ENCODE data around the gene MAN2A2. TPM values are rescaled to one million over a fixed set of nuclear protein-coding genes. Genes with fewer than 3 reads are reported as not detected.
"Not testable (repeated sequence)": the region's sequence is repeated elsewhere in the genome, so short reads cannot be mapped to it uniquely, and the experiment has no call there.

Gene MAN2A2
- total RNA-seq, 1 experiment from 2014 or later, result 2.1 TPM

GRCh38 chr15:90903733-90904536 is 833 bp downstream of the MAN2A2 start:
- DNase-seq (ENCODE audit: low read depth), result no peak

- DNase-seq (ENCODE audit: low read depth), result no peak
These were observed 1.6 kb downstream of the MAN2A2 start for GRCh38 chr15:90904746-90905145.

GRCh38 chr15:90905306-90906180 is 2.4 kb downstream of the MAN2A2 start:
- no peak for DNase-seq (ENCODE audit: low read depth)

DNA sequence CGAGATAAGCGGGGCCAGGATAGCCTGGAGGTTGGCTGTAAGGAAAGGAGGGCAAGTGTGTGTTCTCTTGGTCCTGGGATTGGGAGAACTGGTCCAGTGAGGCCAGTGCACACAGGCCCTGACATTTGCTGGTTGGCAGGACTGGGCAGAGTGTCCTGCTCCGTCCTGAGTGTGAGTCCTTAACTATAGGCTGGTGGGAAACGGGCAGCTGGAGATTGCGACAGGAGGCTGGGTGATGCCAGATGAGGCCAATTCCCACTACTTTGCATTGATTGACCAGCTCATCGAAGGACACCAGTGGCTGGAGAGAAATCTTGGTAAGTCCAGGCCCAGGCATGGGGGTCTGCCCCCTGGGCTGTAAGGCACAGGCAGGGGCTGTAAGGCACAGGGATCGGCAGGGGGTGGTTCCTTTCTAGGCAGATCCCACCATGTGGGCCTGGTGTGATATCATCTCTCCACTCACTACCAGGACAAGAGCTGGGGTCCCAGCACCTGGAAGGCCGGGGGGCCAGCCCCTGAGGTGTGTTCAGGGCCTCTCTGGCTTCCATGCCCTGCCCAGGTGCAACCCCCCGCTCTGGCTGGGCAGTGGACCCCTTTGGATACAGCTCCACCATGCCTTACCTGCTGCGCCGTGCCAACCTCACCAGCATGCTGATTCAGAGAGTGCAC is 3.2 kb downstream of the MAN2A2 start:
- DNase-seq (ENCODE audit: low read depth), result no peak

GRCh38 chr15:90907051-90907660 is 4.1 kb downstream of the MAN2A2 start:
- DNase-seq (ENCODE audit: low read depth), result no peak

- DNase-seq (ENCODE audit: low read depth), result no peak
These were observed 4.9 kb downstream of the MAN2A2 start for GRCh38 chr15:90907838-90908507.

DNA sequence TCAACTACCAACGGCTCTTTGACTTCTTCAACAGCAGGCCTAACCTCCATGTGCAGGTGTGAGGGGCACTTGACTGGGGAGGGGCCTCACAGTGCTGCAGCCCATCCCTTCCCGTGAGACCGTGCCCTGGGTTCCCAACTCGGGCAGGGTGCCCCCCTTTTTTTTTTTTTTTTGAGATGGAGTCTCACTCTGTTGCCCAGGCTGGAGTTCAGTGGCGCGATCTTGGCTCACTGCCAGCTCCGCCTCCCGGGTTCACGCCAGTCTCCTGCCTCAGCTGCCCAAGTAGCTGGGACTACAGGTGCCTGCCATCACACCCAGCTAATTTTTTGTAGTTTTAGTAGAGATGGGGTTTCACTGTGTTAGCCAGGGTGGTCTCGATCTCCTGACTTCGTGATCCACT is 6.3 kb downstream of the MAN2A2 start:
- not testable (repeated sequence) for DNase-seq (ENCODE audit: low read depth)

DNA sequence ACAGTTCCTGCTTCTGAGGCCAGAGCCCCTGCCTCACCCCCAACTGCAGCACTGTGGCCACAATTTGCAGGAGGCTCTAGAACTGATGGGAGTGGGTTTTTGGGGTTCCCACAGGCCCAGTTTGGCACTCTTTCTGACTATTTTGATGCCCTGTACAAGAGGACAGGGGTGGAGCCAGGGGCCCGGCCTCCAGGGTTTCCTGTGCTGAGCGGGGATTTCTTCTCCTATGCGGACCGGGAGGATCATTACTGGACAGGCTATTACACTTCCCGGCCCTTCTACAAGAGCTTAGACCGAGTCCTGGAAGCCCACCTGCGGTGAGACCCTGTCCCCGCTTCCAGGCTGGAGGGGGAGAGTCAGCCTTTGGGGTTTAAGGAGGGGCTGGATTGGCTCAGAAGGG is 6.9 kb downstream of the MAN2A2 start:
- no peak for DNase-seq (ENCODE audit: low read depth)

GRCh38 chr15:90910441-90911301 is 7.6 kb downstream of the MAN2A2 start:
- no peak for DNase-seq (ENCODE audit: low read depth)

DNA sequence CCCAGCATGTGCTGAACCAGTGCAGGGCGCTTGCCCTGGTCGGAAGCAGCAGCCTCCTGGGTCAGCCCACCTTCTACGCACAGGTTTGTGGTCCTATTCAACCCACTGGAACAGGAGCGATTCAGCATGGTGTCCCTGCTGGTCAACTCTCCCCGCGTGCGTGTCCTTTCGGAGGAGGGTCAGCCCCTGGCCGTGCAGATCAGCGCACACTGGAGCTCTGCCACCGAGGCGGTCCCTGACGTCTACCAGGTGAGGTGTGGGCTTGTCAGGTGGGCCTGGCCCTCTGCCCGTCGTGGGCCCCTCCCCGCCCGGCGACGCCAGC is 8.2 kb downstream of the MAN2A2 start:
- DNase-seq (ENCODE audit: low read depth), result no peak

GRCh38 chr15:90911906-90912769 is 9.0 kb downstream of the MAN2A2 start:
- DNase-seq (ENCODE audit: low read depth), result no peak

GRCh38 chr15:90912770-90913075 is 9.6 kb downstream of the MAN2A2 start:
- no peak for DNase-seq (ENCODE audit: low read depth)

DNA sequence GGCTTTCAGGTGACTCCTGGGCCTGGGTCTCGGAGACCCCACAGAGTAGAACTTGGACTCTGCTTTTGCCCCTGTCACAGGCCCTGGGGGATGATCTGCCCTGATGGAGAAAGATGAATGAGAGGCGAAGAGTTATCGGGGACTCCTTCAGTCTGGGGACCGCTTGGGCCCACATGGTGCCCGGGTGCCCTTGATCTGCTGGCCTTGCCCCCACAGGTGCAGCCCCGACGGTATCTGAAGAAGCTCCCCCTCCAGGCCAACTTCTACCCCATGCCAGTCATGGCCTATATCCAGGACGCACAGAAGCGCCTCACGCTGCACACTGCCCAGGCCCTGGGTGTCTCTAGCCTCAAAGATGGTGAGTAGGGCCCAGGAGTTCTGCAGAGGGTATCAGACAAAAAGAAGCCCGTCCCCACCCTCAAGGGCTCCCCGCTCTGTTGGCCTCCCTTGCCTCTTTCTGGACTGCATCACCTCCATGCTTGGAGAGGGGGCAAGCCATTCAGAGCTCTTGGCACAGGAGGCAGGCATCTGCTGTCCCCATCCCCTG is 10.4 kb downstream of the MAN2A2 start:
- DNase-seq (ENCODE audit: low read depth), result no peak

DNA sequence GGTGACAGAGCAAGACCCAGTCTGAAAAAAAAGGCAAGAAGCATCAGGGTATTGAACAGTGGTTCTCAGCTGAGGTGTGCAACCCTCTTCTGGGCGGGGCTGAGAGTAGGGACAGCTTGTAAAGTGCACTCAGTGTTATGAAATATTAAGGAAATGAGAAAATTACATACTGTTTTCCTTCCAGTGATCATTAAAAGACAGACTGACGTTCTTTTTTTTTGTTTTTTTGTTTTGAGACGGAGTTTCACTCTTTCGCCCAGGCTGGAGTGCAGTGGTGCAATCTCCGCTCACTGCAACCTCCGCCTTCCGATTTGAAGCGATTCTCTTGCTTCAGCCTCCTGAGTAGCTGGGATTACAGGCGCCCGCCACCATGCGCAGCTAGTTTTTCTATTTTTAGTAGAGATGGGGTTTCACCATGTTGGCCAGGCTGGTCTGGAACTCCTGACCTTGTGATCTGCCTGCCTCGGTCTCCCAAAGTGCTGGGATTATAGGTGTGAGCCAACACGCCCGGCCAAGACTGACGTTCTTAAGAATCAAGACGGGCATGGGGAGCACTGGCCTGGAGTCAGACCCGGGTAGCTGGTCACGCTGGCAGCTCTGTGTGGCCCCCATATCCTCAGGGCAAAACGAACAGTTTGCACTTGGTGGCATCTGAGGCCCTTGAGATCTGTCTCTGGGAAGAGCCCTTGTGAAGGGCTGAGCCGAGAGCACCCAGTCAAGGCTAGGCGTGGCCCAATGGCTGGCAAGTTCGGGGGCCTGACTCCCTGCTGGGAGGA is 11.4 kb downstream of the MAN2A2 start:
- no peak for DNase-seq (ENCODE audit: low read depth)

GRCh38 chr15:90915216-90915807 is 12.2 kb downstream of the MAN2A2 start:
- no peak for DNase-seq (ENCODE audit: low read depth)

DNA sequence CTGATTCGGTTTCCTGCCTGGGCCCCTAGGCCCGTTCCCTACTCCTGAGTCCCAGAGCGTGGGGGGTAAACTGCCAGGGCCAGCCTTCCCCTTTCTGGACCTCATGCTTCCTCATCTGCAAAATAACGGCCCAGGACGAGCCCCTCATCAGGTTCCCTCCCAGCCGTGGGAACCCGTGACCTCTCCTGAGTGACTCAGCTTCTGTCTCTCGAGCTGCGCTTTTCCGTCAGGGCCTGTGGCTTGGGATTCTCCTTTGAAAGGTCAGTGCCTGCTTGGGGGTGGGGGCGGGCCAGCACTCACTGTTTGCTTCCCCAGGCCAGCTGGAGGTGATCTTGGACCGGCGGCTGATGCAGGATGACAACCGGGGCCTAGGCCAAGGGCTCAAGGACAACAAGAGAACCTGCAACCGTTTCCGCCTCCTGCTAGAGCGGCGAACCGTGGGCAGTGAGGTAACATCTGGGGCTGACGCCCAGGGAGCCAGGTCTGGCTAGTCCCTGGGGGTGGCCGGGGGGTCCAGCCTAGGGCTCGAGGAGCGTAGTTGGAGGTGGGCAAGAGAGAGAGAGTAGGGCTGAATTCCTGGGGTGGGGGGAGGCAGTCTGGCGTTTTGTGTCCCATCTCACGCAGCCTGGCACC is 12.8 kb downstream of the MAN2A2 start:
- no peak for DNase-seq (ENCODE audit: low read depth)

GRCh38 chr15:90916461-90916860 is 13.4 kb downstream of the MAN2A2 start:
- no peak for DNase-seq (ENCODE audit: low read depth)

DNA sequence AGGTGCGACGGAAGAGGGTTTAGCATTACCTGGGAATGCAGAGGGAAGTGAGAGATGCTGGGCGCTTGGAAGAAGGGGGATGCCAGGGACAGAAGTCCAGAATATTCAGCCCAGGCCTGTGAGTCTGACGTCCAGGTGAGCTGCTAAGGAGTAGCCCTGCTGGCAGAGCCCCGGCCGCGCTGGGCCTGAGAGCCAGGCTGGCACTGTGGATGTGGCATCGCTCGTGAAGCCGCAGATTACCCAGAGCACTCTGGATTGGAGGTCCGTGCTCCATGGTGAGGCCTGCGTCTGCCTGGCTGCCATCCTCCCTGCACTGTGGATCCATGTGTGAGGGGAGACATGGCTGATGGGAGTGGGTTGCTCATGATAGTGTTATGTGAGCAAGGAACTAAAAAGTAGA is 14.5 kb downstream of the MAN2A2 start:
- DNase-seq (ENCODE audit: low read depth), result no peak

All from Daoy (cell line).